PFSK-1 (cell line): ENCODE results near the gene SNRPA1.

Source experiments
- FOXP2 ChIP-seq: optimal IDR thresholded peaks from 2 replicates; pipeline ENCODE3; 2011; ENCODE audit warnings: borderline replicate concordance, control low read depth, inconsistent platforms; ENCODE audit not compliant: insufficient read depth; ENCODE audit errors: extremely low read length, extremely low read depth
- POLR2AphosphoS5 ChIP-seq: IDR thresholded peaks from 2 replicates; pipeline ENCODE4 v1.6.1; 2012; ENCODE audit warnings: low read depth, mild to moderate bottlenecking, control low read depth, low read length, moderate library complexity
- SIN3A ChIP-seq: IDR thresholded peaks from 2 replicates; pipeline ENCODE4 v1.6.1; 2012; ENCODE audit warnings: mild to moderate bottlenecking, low read length, moderate library complexity, borderline replicate concordance; ENCODE audit not compliant: insufficient read depth
- TAF1 ChIP-seq: IDR thresholded peaks from 2 replicates; pipeline ENCODE4 v1.6.1; 2012; ENCODE audit warnings: low read length, control low read depth, borderline replicate concordance; ENCODE audit not compliant: insufficient read depth
- TF ChIP-seq, protein P1 (sequence below), 2 experiments: IDR thresholded peaks; 2 replicates each; pipeline versions ENCODE4 v1.6.1 to v1.8.0; 2011 to 2012; ENCODE audit warnings: low read depth in 2 of 2, low read length in 2 of 2, control low read depth in 1 of 2, inconsistent platforms in 1 of 2, mild to moderate bottlenecking in 1 of 2, moderate library complexity in 1 of 2; ENCODE audit not compliant: insufficient read depth in 1 of 2

SNRPA1 gene

DNA sequence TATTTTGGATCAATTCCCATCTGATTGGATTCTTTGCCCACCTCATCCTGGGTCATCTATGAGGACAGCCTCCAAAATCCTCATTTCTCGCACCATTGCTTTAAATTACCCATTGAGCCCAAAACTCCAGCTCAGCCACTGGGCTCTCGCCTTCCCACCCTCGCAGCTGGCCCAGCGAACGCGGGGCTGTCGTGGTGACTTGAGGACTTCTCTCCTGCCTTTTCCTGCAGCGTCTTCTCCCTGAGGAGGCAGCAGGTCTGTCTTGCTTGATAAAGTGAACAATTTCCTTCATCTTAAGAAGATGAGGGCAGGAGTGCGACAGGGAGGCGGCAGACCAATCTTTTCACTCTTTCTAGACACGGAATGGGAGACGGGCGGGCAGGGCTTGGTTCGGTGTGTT is 33.0 kb upstream of the SNRPA1 start:
- no peak for TF ChIP-seq TAF1
- no peak for TF ChIP-seq POLR2AphosphoS5
- no peak for TF ChIP-seq FOXP2
- TF ChIP-seq SIN3A, result no peak
- TF ChIP-seq, protein P1, sequence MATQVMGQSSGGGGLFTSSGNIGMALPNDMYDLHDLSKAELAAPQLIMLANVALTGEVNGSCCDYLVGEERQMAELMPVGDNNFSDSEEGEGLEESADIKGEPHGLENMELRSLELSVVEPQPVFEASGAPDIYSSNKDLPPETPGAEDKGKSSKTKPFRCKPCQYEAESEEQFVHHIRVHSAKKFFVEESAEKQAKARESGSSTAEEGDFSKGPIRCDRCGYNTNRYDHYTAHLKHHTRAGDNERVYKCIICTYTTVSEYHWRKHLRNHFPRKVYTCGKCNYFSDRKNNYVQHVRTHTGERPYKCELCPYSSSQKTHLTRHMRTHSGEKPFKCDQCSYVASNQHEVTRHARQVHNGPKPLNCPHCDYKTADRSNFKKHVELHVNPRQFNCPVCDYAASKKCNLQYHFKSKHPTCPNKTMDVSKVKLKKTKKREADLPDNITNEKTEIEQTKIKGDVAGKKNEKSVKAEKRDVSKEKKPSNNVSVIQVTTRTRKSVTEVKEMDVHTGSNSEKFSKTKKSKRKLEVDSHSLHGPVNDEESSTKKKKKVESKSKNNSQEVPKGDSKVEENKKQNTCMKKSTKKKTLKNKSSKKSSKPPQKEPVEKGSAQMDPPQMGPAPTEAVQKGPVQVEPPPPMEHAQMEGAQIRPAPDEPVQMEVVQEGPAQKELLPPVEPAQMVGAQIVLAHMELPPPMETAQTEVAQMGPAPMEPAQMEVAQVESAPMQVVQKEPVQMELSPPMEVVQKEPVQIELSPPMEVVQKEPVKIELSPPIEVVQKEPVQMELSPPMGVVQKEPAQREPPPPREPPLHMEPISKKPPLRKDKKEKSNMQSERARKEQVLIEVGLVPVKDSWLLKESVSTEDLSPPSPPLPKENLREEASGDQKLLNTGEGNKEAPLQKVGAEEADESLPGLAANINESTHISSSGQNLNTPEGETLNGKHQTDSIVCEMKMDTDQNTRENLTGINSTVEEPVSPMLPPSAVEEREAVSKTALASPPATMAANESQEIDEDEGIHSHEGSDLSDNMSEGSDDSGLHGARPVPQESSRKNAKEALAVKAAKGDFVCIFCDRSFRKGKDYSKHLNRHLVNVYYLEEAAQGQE (IDR thresholded peaks at IDR 0.05; ENCODE audit: insufficient read depth in 1 of 2, low read depth in 2 of 2, low read length in 2 of 2), result no peak

DNA sequence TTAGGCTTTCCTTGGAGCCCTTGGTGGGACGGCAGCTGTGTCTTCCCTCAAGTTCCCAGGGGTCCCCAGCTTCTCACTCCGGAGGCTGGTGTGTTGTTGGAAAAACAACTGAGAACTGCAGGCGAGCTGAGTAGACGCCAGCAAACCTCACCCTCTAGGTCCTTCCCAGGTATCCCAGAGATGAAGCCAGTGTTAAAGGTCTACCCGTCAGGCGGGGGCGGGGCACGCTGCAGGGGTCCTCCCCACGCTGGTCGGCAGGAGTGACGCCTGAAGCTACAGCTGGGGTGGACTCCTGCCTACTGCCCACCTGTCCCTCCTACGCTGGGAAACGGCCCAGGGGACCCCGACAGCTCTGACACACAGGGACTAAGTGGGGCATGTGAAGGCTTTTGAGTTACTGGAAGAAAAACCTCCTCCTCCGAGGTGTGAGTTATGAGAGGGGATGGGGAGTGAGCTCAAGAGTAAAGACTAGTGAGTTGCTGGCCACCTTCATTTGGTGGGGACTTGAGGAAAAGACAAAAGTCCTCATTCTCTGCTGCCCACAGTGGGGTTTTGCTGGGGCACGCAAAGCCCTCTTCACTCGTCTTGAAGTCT is 32.2 kb upstream of the SNRPA1 start:
- TF ChIP-seq POLR2AphosphoS5 (no peak), SIN3A (no peak), TAF1 (no peak), FOXP2 (no peak)
- TF ChIP-seq, protein P1 (IDR thresholded peaks at IDR 0.05; ENCODE audit: insufficient read depth in 1 of 2, low read depth in 2 of 2, low read length in 2 of 2), result no peak

GRCh38 chr15:101326462-101327146 is 31.6 kb upstream of the SNRPA1 start:
- no peak for TF ChIP-seq SIN3A
- TF ChIP-seq TAF1, result no peak
- TF ChIP-seq, protein P1 (IDR thresholded peaks at IDR 0.05; ENCODE audit: insufficient read depth in 1 of 2, low read depth in 2 of 2, low read length in 2 of 2), result no peak
- no peak for TF ChIP-seq FOXP2
- TF ChIP-seq POLR2AphosphoS5, result no peak

DNA sequence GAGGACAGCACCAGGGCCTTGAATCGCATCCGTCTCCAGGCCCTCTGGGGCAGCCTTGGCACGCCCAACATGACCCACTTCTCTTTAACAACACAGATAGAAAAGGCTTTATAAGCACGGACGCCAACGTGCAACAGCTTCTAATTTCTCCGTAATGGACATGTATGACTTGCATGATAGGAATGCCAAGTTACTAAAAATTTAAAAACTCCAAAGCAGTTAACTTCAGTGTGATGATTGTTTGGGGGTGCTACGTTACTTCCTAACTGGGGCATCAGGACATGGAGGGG is 30.9 kb upstream of the SNRPA1 start:
- TF ChIP-seq POLR2AphosphoS5, result no peak
- TF ChIP-seq, protein P1 (IDR thresholded peaks at IDR 0.05; ENCODE audit: insufficient read depth in 1 of 2, low read depth in 2 of 2, low read length in 2 of 2), result no peak
- TF ChIP-seq TAF1, result no peak
- no peak for TF ChIP-seq FOXP2
- no peak for TF ChIP-seq SIN3A
